NCI-H345 (cell line): Measurements from ENCODE around the gene PANK3.
"Not testable (repeated sequence)": the region's sequence is repeated elsewhere in the genome, so short reads cannot be mapped to it uniquely, and the experiment has no call there.

Experiments
- DNase-seq: peaks from one replicate; lab custom pipeline; 2025; lab: John Stamatoyannopoulos, UW

PANK3 gene

DNA sequence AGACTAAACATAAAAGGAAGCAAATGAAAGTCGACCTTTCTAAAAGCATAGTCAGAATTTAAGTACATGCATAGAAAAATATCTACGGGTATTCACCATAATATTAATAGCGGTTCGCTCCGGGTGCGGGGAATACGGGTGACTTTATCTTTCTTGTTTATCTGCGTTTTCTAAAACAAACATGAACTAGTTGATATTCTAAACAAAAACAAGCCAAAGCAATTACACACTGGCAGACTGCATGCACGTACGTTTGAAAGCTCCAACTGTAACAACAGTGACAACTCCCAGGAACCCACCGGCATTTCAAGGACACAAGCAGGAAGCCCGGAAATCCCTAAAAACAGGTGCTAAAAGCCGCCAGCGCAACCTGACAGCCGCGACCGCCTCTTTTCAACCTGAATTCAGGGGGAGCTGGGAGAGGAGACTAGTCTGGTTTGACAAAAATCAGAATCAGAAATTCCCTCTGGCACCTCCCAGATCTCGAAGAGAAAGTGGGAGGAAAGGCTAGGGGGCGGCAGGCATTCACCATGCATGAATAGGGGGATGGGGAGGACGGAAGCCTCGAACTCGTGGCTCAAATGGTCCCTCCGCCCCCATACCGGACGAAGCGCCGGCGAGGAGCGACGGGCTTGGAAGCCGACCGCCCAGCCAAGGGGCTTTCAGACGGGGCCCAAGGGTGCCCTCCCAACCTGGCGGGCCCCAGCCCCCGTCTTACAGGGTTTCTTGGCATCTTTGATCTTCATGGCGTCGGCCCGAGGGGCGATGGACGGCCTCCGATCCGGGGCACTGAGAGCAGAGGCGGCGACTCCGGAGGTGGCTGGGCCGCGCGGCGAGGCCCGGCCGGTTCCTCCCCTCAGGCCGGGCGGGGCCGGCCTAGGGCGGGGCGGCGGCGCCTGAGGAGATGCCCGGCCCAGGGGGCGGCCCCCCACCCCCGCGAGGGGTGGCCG lies at the start of gene PANK3:
PANK3 (minus strand) TSS at position 831 of the 950 bp plus-strand sequence; CDS start at position 746, 85 bp downstream.
- peak; percentile 63 for DNase-seq

DNA sequence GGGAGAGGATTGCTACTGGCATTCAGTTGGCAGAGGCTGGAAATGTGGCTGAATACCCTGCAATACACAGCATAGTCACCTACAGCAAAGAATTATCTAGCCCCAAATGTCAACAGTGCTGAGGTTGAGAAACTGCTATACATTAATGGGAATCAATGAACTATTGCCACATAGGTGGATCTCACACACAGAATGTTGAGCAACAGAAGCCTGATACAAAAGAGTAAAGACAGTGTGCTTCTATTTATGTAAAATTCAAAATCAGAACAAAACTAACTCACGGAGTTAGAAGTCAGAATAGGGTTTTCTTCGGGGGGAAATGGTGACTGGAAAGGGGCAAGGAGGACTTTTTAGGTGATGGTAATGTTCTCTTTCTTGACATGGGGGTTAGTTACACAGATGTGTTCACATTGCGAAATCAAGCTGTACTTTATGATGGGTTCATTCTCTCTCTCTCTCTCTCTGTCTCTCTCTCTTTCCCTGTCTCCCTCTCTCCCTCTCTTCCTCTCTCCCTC lies 45.7 kb upstream of the PANK3 start:
- no peak for DNase-seq

DNA sequence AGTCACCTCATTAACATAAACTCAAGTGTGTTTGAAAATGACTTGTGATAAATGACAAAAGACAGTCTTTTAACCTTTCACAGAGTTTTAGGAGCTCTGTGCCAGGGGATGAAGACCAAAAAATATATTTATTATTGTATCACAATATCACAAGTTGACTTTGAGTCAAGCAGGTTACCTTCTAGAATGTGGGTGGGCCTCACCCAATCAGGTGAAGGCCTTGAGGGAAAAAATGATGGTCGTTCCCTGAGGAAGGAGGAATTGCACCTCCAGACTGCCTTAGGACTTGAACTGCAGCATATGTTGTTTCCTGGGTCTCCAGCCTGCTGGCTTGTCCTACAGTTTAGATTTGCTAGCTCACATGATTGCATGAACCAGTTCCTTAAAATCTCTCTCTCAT lies 41.6 kb upstream of the PANK3 start:
- DNase-seq: no peak

DNA sequence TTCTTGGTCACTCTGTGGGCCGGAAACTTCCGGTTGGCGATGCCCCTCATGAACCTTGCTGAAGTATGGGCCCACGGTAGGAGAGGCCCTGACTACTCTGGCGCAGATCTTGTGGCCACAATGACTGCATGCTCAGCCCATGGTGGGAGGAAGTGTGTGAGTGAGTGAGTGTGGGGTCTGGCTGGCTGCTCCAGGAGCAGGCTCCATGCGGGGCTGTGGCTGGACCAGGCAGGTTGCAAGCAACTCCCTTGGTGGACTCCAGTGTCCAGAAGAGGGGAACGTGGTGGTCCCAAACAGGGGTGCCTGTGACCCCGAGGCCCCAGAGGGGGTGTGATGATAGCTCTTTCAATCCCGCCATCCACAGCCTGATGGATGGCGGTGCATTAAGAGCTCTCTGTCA lies 35.5 kb upstream of the PANK3 start:
- no peak for DNase-seq

DNA sequence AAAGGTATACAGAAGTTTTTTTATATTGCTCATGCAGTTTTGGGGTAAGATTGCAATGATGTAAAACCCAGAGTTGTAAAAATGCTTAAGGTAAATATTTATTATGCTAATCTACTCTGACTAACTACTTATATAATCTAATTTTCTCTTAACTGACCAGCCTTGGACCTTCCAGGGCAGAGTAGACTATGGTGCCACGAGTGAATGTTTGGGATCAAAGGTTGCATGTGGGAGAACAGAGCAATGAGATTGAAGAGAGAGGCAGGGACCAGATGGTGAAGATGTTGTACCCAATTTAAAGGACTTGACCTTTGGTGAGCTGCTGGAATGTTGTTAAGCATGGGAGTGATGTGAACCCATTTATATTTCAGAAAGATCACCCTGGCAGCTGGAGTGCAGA lies 34.8 kb upstream of the PANK3 start:
- DNase-seq: no peak

DNA sequence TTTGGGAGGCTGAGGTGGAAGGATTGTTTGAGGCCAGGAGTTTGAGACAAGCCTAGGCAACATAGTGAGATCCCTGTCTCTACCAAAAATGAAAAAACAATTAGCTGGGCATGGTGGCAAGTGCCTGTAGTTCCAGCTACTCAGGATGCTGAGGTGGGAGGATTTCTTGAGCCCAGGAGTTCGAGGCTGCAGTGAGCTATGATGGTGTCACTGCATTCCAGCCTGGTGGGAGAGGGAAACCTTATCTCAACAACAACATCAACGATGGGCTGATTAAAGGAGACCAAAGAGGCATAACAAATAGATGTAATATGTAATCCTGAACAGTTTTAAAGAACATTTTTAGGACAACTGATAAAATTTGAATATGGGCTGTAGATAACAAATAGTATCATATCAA lies 34.2 kb upstream of the PANK3 start:
- no peak for DNase-seq

DNA sequence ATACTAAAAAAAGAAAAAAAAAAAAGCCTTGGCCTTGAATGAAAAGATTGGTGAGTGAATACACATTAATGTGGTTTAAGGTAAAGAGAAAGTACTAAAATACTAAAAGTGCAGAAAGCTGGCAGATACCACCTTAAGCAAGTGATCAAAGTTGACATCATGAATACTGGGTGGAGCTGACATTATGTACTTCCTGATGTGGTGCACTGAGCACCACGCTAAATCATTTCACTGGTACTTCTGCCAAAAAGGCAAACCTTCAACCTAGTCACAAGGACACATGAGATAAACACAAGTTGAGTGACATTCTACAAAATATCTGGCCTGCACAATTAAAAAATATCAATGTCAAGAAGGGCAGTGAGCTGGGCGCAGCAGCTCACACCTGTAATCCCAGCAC lies 33.8 kb upstream of the PANK3 start:
- no peak for DNase-seq

DNA sequence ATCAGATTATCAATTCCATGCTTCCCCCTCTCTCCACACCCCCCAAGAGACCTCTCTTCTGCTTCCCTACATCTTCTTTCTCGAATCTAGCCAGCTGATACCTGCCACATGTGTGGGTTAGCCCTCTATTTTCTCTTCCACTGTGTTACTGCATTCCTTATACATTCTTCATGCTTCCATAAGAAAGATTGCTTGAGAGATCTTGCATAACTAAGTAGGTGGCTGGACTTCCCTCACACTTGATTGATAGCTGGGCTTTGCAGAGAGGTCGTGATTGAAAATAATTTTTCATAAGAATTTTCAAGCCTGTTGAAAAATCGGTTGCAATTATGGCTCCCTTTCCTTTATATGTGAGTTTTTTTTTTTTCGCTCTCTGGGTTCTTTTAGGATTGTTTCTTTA lies 33.0 kb upstream of the PANK3 start:
- no peak for DNase-seq

DNA sequence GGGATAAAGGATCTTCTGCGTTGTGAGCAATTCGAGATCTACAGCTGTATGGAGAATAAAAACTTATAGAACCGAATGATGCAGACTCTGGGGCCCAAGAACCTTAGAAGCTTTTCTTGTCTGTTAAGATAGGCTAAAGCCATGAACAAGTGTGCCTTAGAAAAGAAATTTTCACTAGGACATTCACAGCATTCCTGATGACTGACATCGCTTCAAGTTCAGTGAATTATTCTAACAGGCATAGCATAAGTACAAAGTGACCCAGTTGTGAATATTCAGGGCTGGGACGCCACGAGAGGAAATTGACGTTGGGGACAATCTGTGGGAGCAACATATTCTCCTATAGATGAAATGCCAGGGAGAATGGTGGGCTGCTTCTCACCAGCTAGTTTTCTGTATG lies 32.0 kb upstream of the PANK3 start:
- DNase-seq: no peak

DNA sequence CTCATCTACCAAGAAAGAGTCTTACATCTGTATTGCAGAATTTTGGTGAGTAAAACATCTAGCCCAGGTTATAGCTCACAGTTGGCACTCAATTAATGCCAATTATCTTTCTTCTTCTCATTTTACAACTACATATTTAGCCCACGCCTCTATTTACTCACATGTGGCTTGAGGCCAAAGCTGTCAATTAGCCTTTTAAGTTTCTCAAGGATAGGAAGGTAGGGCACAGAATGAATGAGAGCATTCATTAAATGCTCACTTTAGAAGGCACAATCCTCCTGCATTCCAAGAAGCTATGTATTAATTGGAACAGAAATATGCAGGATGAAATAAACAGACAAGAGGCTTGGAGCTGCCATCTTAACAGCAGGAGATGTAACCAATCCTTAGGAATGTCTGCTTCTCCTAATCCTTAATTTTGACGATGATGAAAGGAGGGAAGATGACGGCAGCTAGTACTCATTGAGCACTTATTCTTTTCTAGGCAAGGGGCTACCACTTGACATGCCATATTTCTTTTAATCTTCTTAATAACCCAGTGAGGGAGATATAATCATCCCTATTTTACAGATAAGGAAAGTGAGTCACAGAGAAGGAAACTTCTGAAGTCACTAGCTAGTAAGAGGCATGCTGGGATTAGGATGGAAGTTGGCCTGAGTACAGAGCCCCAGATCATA lies 30.8 kb upstream of the PANK3 start:
- no peak for DNase-seq

DNA sequence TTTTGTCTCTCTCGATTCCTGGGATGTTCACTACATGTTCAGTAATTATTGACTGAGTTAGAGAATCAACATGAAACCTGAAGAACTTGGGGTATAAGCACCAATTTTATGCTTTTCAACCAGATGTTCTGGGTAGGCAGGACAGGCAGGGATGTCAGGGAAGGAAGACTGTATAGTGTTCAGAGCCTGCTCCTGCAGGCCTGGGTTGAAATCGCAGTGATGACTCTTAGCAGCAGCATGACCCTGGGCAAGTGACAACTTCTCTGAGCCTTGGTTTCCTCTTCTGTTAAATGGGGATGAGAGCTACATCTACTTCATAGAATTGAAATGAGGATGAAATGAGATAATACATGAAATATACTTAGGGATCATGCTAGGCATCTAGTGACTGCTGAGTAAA lies 29.7 kb upstream of the PANK3 start:
- DNase-seq: no peak

DNA sequence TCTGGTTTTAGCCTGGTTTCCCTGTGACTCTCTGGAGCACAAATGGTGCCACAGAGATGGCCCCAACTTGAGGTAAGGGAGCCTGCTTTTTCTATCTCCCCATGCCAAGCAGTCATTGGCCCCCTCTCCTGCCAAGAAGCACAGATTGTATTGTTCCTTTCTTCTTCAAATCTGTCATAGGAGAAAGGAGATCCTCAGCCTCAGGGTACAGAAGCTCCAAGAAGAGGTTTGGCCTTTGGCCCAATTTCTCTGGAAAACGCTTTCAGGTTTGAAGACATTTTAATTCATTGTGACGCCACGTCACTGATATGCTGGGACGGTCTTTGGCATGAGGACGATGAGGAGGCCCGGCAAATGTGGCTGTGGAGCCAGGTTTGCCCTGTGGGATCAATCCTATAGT lies 29.2 kb upstream of the PANK3 start:
- DNase-seq: no peak

DNA sequence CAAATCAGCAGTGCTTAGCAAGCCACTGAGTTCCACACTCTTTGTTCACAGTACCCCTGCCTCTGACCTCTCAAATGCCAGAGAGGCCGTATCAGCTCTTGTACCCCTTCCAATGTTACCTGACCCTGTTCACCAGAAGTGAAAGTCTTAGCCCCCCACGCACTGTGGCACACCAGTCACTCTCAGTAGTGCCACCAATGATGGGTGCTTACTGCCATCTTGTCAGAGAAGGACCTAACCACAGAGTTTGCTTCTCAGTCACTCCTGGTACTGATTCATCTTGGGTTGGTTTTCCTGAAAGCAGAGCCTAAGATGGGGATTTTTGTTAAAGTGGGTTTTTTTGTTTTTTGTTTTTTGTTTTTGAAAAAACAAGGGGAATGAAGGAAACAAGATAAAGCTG lies 28.8 kb upstream of the PANK3 start:
- no peak for DNase-seq

DNA sequence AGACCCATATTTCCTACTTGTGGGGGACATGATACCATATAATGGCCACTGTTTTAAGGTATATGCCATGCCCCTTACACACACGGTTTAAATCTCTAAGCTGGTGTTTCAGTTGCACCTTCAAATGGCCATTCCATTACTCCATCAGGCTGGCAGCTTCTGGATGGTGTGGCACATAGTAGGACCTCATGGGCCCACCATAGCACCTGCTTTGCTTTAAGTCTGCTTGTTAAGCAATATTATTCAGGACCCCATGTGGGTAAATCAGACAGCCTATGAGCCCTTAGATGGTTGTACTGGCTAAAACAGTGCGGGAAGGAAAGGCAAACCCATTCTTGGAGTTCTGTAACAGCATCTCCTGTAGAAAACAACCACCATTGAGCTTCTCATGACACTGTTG lies 27.4 kb upstream of the PANK3 start:
- DNase-seq: no peak

DNA sequence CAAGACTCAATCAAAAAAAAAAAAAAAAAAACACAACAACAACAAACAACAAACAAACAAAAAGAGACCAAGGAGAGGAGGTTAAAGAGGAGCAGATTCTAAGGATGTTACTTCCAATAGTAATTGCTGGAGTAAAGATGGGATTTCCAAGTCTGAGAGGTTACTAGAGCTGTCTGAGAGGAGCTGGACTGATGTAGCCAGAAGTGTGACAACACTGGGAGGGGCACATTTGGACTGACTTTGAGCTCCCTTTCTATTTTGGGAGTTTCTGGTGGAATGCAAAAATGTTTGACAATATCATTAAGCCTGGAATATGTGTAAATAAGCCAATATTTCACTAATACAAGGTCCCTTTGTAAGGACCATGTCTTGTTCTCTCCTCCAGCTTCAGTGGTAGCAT lies 25.3 kb upstream of the PANK3 start:
- DNase-seq: no peak

DNA sequence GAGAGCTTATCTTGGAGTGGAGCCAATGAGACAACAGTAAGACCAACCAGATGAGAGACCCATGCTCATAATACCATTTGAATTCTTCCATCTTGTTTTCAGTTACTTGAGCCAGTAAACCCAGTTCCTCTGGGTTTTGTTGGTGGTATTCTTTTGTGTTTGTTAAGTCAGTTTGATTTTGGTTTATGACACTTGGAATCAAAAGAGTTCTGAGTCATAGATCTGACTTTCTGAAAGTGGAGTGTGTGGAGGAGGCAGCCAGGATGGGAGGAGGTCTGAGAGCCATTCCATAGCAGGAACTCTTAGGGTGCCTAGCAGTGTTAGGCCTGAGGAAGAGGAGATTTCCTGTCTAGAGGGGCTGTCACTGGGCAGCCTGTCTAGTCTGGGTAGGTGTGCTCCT lies 24.6 kb upstream of the PANK3 start:
- DNase-seq: no peak

DNA sequence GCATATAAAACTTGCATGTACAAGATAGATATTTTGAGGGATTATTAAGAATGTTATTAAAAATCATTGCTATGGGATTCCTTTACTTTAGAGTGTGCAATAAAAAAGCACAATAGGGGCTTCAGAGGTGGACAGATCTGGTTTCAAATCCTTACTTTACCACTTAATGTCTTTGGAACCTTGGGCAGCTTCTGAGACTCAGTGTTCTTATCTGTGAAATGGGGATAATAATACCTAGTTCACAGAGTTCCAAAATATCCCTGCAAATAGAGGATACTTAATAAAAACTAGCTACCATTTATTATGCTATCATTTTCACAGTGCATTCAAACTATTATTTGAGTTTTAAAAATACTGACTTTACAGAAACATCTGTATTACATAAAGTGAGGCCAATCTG lies 23.3 kb upstream of the PANK3 start:
- no peak for DNase-seq

DNA sequence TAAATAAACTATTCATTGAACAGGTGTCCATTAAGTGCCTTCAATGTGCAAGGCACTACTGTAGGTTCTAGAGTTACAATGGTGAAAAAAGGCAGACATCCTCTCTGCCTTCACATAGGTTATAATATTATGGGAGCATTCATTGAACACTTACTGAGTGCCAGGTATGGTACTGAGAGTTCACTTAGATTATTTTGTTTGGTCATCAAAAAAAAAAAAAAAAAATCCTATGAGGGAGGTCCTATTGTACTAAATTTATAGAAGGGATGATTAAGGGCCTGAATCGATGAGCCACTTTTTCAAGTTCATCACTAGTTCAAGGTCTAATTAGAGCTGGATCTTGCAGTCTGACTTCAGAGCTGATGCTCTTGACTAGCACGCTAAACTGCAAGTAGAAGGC lies 22.8 kb upstream of the PANK3 start:
- DNase-seq: no peak

DNA sequence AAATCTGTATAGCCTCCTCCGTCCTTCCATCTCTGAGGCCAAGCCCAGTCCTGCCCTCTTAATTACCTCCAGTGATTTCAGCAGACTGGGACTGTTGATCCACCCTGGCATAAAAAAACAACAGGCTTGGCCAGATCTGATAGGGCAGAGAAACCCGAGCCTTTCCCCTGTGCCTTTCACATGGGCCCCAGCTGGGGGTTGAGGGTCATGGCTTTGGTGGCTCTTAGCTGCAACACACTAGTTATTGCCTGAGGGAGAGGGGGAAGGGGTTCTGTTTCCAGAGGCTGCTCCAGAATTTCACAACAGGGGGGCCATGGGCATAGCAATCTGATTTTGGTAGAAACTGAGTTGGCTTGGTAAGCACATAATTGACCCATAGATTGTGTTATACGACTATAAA lies 21.2 kb upstream of the PANK3 start:
- DNase-seq: no peak

DNA sequence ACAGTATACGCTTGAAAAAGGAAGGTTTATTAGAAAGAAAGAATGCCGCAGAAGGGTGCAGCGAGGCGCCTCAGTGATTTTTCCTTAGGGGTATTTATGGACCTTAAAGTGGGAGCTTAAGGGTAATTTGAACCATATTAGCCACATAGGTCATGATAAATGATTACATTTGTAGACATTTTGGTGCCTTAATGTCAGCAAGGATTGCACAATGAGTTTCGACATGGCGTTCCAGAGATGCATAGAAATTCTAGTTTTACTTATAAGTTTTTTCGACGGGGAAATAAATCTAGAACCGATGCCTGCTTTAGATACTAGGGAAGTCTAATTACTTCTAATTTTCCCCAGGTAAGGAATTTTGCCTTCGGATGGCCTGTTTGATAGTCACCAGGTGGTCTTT lies 20.7 kb upstream of the PANK3 start:
- no peak for DNase-seq

DNA sequence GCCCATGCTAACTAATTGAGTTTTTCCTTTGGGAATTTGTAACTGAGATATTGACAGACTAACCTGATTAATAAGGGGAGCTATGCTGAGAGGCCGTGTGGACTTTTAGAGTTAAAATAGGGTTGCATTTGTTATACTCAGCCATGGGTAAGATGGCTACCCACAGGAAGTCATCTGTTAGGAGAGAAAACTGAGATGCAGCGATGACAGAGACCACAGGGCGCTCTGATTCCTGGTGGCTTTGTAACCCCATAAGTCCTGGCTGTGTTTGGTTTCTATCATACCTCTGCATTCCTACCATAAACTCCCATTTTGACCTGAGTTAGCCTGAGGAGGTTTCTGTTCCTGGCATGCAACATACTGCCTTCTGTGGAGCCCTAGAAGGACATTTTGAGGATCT lies 19.5 kb upstream of the PANK3 start:
- no peak for DNase-seq

DNA sequence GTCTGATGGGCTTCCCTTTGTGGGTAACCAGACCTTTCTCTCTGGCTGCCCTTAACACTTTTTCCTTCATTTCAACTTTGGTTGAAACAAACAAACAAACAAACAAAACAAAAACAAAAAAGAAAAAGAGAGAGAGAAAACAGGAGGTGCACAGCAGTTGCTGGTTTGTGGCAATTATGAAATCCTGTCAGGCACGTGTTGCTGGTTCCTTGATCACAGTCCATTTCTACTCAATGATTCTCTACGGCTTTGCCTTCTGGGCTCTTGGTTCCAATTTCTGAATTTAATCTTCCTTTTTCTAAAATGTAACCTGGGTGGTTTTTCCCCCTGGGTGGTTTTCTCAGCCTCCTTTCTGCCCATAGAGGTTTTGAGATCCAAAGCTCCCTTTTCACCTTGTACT lies 17.8 kb upstream of the PANK3 start:
- no peak for DNase-seq

DNA sequence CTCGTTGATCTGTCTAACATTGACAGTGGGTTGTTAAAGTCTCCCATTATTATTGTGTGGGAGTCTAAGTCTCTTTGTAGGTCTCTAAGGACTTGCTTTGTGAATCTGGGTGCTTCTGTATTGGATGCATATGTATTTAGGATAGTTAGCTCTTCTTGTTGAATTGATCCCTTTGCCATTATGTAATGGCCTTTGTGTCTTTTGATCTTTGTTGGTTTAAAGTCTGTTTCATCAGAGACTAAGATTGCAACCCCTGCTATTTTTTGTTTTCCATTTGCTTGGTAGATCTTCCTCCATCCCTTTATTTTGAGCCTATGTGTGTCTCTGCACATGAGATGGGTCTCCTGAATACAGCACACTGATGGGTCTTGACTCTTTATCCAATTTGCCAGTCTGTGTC lies 17.0 kb upstream of the PANK3 start:
- not testable (repeated sequence) for DNase-seq
